HG03066 (cell line): Measurements from ENCODE around the gene TNS2.
A peak's percentile ranks its signal among the peaks of the same experiment; 100 is the strongest.
"Not testable (repeated sequence)": the region's sequence is repeated elsewhere in the genome, so short reads cannot be mapped to it uniquely, and the experiment has no call there.

Experiments used
- ATAC-seq: cut with Tn5 transposase; IDR thresholded peaks from one replicate; pipeline ENCODE4 v1.9.1; 2021; ENCODE audit warnings: low read depth; ENCODE audit not compliant: unreplicated experiment

TNS2 gene, protein sequence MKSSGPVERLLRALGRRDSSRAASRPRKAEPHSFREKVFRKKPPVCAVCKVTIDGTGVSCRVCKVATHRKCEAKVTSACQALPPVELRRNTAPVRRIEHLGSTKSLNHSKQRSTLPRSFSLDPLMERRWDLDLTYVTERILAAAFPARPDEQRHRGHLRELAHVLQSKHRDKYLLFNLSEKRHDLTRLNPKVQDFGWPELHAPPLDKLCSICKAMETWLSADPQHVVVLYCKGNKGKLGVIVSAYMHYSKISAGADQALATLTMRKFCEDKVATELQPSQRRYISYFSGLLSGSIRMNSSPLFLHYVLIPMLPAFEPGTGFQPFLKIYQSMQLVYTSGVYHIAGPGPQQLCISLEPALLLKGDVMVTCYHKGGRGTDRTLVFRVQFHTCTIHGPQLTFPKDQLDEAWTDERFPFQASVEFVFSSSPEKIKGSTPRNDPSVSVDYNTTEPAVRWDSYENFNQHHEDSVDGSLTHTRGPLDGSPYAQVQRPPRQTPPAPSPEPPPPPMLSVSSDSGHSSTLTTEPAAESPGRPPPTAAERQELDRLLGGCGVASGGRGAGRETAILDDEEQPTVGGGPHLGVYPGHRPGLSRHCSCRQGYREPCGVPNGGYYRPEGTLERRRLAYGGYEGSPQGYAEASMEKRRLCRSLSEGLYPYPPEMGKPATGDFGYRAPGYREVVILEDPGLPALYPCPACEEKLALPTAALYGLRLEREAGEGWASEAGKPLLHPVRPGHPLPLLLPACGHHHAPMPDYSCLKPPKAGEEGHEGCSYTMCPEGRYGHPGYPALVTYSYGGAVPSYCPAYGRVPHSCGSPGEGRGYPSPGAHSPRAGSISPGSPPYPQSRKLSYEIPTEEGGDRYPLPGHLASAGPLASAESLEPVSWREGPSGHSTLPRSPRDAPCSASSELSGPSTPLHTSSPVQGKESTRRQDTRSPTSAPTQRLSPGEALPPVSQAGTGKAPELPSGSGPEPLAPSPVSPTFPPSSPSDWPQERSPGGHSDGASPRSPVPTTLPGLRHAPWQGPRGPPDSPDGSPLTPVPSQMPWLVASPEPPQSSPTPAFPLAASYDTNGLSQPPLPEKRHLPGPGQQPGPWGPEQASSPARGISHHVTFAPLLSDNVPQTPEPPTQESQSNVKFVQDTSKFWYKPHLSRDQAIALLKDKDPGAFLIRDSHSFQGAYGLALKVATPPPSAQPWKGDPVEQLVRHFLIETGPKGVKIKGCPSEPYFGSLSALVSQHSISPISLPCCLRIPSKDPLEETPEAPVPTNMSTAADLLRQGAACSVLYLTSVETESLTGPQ (N-terminal part only)

DNA sequence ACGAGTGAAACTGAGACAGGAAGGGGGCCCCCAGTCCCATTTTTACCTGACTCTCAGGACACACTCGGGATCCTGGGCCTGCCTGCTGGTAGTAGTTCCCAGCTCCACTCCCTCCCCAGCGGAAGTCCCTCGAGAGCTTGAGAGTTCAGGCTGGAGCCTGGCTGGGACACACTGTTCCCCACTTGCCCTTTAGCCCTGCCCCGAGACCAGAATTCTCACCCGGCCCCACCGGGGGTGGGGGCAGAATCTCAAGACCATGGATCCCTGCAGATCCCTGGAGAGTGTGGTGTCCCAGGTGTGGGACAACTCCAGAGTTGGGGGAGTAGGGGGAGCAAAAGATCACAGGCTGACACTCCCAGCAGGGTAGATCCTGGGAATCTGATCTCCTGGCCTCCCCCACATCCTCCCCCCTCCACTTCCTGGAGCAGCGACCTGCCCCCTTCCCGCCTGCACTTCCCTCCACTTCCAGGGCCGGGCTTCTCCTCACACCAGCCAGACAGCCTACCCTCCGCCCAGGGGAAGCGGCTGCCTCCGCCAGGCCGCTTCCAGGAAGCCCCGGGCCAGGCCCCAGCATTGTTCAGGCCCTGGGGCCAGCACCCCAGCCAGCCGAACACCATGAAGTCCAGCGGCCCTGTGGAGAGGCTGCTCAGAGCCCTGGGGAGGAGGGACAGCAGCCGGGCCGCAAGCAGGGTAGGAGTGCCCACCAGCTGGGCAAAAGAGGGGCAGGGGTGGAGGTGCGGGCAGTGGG is at the start of gene TNS2:
TNS2 (plus strand) TSS at position 495 of the 748 bp plus-strand sequence; CDS start at position 616, 121 bp downstream.
- ATAC-seq, result no peak

DNA sequence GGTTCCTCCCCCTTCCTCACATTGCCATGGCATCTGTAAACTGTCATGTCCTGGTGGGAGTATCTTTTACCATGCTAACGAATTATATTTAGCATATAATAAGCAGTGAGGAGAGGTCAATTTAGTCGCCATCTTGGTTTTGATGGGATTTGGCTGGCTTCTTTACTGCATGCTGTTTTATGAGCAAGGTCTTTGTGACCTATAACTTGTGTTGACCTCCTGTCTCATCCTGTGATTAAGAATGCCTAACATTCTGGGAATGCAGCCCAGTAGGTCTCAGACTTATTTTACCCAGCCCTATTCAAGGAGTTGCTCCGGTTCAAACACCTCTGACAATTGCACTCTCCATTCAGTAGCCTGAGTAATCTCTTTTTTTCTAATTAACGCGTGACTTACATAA is 45.7 kb upstream of the TNS2 start:
- ATAC-seq, result no peak

DNA sequence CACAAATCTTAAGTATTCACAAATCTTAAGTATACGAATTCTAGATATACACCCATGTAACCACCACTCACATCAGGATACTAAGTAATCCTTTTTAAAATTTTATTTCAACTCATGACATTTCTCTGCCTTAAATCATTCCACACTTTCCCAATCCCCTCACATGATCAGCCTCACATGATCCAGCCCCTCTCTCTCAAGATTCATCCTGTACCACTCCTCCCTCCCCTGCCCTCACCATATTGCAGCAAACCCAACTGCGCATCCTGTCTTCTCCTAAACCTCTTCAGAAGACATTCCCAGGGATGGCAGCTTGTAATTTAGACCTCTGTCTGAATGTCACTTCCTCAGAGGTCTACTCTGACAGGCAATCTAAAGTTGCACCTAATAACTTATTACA is 45.3 kb upstream of the TNS2 start:
- ATAC-seq, result no peak

DNA sequence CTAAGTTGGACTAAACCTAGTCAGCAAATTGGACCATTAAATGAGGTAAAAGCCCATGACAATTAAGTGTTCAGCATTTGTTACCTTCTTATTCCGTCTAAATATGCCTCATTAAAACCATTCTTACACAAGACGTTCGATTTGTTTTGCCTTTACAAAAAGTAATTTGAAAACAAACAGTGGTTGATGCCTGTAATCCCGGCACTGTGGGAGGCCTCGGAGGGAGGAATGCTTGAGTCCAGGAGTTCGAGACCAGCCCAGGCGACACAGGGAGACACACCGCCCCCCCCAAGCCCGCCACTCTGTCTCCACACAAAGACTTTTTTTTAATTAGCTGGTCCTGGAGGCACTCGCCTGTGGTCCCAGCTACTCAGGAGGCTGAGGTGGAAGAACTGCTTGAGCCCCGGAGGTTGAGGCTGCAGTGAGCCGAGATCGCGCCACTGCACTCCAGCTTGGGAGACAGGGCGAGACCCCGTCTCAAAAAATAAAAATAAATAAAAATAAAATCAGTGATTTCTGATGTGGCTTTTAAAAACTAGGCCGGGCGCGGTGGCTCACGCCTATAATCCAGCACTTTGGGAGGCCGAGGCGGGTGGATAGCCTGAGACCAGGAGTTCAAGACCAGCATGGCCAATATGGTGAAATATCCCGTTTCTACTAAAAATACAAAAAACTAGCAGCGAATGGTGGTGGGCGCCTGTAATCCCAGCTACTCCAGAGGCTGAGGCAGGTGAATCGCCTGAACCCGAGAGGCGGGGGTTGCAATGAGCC is 44.5 kb upstream of the TNS2 start:
- no peak for ATAC-seq

DNA sequence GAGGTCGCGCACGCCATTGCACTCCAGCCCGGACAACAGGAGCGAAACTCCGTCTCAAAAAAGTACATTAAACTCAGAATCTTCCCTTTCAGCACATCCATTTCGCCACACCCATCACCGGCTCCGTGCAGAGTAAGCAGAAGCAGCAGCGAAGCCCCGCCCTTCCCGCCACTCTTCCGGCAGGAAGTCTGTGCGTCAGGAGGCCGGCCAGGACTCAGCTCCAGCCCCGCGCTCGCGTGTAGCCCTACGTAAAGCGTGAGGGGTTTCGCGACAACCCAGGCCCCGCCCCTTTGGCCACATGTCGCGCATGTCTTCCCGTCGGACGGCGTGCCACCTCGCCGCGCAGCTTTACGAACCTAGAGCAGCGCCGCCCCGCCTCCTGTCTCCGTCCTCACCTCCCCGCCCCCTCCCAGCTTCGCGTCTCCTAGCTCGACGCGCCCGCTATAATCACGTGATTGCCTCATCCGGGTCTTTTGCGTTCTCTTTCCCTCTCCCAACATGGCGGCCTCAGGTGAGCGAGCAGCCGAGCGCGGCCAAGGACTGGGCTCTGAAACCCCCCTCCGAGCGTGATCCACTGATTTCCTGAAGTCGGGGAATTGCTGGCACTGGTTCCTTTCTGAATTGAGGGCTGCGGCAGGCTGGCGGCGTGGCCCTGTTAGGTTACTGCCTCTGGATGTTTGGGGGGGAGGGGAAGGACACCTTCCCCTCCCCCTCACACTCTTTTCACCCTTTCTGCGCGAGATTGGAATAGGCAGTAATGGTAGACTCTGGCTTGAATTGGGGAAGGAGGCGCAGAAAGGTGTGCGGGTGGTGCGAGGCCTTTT is 43.7 kb upstream of the TNS2 start, which contains the start of gene EIF4B:
EIF4B (plus strand) TSS at position 471 of the 824 bp plus-strand sequence; CDS start at position 499, 28 bp downstream.
- peak; percentile 95 for ATAC-seq

DNA sequence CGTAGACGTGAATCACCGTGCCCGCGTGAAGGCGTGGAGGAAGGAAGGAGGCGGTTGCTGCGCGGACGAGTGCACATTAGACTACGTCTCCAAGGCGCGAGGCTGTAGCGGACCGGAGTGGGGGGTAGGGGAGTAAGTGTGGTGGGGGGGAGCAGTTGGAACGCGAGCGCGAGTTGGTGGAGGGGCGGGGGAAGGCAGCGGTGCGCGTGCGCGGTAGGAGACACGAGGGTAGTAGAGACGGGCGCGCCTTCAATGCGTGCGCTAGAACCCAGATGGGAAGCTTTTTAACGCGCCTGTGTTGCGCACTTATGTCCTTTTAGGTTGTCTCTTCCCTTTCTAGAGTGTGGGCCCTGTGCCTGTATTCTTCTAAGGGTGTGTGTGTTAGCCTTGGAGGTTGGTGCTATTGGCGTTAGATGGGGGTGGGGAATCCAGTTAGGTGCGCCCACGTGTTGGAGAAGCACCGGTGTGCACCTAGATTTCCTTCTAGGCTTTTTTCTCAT is 43.0 kb upstream of the TNS2 start:
- peak; percentile 8 for ATAC-seq

DNA sequence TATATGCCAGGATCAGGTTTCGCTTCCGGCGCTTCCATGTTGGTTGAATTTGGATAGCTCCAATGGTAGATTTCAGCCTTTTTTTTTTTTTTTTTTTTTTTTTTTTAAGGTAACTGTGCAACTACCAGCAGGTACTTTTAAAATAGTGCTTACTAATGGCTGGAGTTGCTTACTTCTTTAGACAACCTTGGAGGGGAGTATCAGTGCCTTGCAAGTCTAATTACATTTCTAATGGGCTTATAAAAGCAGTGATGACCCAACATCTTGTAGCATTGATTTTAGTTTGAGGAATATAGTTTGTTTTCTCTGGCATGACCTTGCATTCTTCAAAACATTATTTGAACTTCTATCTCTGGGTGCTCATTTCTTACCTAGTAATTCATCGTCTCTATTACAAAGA is 42.5 kb upstream of the TNS2 start:
- ATAC-seq, result no peak

DNA sequence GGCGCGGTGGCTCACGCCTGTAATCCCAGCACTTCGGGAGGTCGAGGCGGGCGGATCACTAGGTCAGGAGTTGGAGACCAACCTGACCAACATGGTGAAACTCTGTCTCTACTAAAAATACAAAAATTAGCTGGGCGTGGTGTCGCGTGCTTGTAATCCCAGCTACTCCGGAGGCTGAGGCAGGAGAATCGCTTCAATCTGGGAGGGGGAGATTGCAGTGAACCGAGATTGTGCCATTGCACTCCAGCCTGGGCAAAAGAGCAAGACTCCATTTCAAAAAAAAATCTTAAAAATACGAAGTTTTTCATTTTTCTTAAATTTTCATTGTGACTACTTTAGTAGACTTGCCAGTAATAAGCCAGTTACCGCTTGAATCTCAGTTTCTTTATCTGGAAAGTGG is 41.1 kb upstream of the TNS2 start:
- ATAC-seq, result not testable (repeated sequence)

DNA sequence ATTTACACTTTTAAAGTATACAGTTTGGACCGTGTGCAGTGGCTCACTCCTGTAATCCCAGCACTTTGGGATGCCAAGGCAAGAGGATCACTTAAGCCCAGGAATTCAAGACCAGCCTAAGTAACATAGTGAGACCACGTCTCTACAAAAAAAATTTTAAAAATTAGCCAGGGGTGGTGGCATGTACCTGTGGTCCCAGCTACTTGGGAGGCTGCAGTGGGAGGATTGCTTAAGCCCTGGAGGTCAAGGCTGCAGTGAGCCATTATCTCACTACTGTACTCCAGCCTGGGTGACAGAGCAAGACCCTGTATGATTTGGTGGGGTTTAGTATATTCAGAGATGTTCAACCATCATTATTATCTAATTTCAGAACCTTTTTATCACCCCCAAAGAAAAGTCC is 38.9 kb upstream of the TNS2 start:
- ATAC-seq, result no peak

DNA sequence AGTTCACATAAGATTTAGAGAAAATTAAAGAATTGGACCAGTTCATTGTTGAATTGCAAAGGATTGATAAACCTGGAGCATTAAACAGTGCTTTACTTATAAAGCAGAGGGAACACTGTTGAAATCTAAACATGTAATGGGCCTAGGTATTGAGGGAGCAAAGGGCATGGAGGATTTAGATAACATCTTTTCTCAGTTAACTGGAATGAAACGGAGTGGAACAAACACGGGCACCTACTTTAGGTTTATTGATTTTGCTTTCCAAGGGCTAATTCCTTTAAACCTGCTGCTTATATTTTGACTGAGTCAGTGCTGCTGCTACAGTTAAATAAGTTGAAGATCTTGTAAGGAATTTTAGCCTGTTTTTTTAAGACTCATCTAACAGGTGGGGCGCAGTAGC is 38.0 kb upstream of the TNS2 start:
- ATAC-seq, result no peak

DNA sequence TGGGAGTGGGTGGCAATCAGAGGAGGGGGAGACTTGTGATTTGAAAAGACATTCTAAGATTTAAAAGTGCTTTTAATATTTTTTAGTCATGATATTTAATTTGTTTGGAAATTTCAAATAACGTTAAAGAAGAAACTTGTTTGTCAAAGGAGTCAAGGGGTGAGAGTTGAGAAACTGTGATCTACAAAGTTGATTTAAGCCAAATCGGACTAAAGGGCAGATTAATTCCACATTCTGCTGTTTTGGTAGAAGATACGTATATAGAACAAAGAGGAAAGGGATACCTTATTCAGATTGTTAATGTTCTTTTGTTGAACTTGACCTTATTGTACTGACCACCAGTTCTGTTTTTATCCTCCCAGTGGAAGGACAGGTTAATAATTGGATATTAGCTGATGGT is 36.9 kb upstream of the TNS2 start:
- no peak for ATAC-seq

DNA sequence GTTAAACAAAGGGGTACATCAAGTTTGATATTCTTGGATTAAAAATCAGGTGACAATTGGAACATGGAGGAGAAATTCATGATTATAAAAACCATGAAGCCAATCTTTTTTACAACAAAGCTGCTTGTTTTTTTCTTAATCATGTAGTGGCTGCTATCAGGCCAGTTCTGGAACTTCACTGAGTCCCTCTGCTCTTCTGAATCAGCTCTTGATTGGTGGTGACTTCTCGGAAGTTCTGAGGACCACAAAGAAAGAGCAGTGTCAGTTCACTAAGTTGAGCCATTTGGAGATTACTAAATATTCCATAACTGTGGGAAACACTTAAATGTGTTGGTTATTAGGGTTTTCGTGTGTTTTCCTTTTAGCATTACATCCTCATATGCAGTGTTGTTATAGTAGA is 35.2 kb upstream of the TNS2 start:
- ATAC-seq, result no peak

DNA sequence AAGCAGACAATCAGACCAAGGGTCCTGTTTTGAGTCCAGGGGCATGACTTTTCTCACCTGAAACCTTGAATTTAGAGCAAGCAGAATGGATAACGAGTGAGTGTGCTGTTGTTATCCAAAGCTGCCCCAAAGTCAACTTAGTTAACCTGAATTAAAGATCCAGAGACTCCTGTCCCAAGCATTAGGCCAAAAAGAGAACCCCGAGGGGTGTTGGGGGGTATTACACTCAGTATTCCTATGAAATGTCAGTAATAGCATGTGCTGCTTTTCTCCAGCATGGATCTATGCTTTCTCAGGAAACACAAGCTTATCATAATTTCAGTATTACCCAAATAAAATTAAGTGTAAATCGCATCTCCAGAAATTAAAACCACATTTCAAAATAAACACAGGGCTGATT is 24.6 kb upstream of the TNS2 start:
- ATAC-seq, result no peak

DNA sequence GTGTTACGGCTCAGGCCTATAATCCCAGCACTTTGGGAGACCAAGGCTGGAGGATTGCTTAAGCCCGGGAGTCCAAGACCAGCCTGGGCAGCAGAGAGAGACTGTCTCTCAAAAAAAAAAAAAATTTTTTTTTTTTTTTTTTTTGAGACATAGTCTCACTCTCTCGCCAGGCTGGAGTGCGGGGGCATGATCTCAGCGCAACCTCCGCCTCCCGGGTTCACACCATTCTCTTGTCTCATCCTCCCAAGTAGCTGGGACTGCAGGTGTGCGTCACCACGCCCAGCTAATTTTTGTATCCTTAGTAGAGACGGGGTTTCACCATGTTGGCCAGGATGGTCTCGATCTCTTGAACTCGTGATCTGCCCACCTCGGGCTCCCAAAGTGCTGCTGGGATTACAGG is 22.9 kb upstream of the TNS2 start:
- ATAC-seq, result not testable (repeated sequence)

DNA sequence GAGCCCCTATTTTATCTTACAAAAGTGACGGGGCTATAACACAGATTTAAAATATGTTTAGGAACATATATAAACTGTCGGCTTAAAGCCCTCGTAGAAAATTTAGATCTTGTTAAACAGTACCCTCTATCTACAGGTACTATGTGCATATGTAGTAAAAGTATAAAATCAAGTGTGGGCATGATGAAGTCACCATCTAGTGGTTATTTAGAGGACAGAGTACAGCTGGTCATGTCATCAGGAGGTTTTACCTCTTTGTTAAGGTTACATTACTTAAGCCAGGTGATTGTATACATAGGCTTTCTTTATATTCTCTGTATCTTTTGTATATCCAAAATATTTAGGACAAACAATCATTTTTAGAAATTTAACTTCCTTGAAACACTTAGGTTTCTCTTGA is 18.2 kb upstream of the TNS2 start:
- ATAC-seq, result no peak

DNA sequence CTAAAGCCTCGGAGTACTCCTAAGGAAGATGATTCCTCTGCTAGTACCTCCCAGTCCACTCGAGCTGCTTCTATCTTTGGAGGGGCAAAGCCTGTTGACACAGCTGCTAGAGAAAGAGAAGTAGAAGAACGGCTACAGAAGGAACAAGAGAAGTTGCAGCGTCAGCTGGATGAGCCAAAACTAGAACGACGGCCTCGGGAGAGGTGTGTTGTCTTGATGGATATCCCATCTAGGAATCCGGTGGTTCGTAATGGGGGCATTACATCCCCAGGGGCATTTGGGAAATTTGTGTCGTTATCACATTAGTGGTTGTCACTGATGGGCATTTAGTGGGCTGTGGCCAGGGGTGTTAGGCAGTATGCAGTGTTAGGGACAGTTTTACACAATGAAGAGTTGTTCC is 16.0 kb upstream of the TNS2 start:
- not testable (repeated sequence) for ATAC-seq

DNA sequence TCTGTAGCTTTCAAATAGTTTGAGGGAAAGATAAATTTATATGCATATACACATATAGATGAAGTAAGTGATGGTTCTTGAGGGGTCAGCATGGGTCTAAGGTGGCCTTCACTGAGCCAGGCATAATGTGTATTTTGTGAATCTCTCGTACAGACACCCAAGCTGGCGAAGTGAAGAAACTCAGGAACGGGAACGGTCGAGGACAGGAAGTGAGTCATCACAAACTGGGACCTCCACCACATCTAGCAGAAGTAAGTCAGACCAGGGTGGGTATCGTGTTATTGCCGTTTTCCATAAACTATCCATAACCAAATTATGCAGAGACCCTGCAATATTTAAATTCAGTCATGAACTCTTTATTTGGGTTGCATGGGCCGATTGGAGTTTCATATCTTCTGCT is 15.4 kb upstream of the TNS2 start:
- ATAC-seq, result no peak

DNA sequence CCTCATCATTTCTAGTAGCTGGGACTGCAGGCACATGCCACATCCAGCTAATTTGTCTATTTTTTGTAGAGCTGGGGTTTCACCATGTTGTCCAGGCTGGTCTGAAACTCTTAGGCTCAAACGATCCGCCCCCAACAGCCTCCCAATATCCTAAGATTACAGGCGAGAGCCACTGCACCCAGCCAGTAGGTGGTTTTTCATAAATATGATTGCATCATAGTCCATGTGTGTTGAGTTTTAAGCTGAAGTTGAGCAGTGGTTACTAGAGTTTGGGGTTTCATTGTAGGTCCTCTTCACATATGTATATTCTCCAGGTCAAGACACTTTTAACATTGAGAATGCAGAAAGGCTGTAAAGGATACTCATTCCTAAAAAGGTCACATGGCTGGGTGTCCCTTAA is 13.1 kb upstream of the TNS2 start:
- ATAC-seq, result no peak
